AG09309 (cell line): Measurements from ENCODE around the gene PSMD8.
A peak's percentile ranks its signal among the peaks of the same experiment; 100 is the strongest.

ENCODE experiments used
- DNase-seq: peaks from one replicate; pipeline ENCODE4 v3.0.0-alpha.2; 2010; ENCODE audit warnings: low read depth
- H3K4me3 ChIP-seq: 2 replicates; pipeline ENCODE4 v1.5.1; 2011; ENCODE audit warnings: mild to moderate bottlenecking, low read depth, low read length, moderate library complexity; ENCODE audit not compliant: control insufficient read depth
- CTCF ChIP-seq: IDR thresholded peaks from 2 replicates; pipeline ENCODE4 v1.5.1; 2011; ENCODE audit warnings: mild to moderate bottlenecking, low read depth, low read length, inconsistent platforms; ENCODE audit not compliant: insufficient read depth, control insufficient read depth; ENCODE audit errors: missing control alignments

The PSMD8 gene

GRCh38 chr19:38371081-38371480 is 3.3 kb upstream of the PSMD8 start:
- no peak for DNase-seq
- TF ChIP-seq CTCF, result no peak
- no peak overlapping the region for H3K4me3 ChIP-seq

- DNase-seq, result no peak
- TF ChIP-seq CTCF, result no peak
- peak overlapping the region; percentile 99 for H3K4me3 ChIP-seq
These were observed 452 bp upstream of the PSMD8 start for GRCh38 chr19:38373907-38374331.

- TF ChIP-seq CTCF, result no peak
- peak overlapping the region; percentile 99 for H3K4me3 ChIP-seq
- DNase-seq, result no peak
These were observed 725 bp downstream of the PSMD8 start for GRCh38 chr19:38375098-38375493.

- TF ChIP-seq CTCF, result no peak
- peak overlapping the region; percentile 99 for H3K4me3 ChIP-seq
- no peak for DNase-seq
These were observed 1.4 kb downstream of the PSMD8 start for GRCh38 chr19:38375748-38376147.

GRCh38 chr19:38376576-38376975 is 2.2 kb downstream of the PSMD8 start:
- DNase-seq, result no peak
- no peak for TF ChIP-seq CTCF
- no peak overlapping the region; the same call in 1 of the 2 replicates for H3K4me3 ChIP-seq

GRCh38 chr19:38377052-38377451 is 2.7 kb downstream of the PSMD8 start:
- TF ChIP-seq CTCF, result no peak
- DNase-seq, result no peak
- H3K4me3 ChIP-seq, result no peak overlapping the region

- H3K4me3 ChIP-seq, result no peak overlapping the region
- no peak for TF ChIP-seq CTCF
- no peak for DNase-seq
These were observed 4.5 kb downstream of the PSMD8 start for GRCh38 chr19:38378866-38379265.
